Measurements from ENCODE around the gene ADAMTS2.

Gene ADAMTS2

DNA sequence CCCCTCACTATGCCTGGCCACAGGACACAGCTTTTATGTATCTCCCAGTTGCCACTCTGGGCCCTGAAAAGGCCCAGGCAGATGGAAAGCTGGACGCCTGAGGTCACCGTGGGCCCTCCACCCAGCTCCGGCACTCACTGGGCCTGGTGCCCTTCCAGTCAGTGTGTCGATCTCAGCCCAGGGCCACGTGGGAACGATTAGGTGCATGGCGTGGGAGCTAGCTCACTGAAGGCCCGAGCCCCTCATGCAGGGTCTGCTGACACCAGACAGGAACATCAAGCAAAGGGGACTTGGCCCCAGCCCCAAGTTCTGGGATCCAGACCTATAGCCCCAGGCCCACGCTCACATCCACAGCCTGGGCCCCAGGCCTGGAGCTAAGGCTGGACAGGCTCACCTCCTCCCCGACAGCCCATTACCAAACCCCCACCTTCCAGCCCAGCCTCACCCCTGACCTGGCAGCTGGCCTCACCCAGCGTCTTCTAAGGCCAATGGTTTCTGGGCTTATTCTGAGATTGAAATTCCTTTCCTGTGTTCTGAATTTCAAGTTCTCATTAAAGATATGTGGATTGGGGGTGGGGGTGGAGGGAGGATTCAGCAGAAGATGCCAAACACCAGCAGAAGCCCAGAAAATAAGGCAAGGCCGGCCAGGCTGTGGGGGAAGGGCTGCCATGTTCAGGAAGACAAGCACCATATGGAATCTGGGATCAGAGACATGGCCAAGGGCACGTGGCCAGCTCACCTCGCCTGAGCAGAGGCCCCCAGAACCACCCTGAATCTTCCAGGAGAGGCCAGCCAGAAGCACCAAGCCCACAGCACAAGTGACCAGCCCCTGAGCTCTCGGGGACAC is 74.5 kb downstream of the ADAMTS2 start:
- TF ChIP-seq, protein P1, sequence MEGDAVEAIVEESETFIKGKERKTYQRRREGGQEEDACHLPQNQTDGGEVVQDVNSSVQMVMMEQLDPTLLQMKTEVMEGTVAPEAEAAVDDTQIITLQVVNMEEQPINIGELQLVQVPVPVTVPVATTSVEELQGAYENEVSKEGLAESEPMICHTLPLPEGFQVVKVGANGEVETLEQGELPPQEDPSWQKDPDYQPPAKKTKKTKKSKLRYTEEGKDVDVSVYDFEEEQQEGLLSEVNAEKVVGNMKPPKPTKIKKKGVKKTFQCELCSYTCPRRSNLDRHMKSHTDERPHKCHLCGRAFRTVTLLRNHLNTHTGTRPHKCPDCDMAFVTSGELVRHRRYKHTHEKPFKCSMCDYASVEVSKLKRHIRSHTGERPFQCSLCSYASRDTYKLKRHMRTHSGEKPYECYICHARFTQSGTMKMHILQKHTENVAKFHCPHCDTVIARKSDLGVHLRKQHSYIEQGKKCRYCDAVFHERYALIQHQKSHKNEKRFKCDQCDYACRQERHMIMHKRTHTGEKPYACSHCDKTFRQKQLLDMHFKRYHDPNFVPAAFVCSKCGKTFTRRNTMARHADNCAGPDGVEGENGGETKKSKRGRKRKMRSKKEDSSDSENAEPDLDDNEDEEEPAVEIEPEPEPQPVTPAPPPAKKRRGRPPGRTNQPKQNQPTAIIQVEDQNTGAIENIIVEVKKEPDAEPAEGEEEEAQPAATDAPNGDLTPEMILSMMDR (IDR thresholded peaks at IDR 0.05), result no peak

DNA sequence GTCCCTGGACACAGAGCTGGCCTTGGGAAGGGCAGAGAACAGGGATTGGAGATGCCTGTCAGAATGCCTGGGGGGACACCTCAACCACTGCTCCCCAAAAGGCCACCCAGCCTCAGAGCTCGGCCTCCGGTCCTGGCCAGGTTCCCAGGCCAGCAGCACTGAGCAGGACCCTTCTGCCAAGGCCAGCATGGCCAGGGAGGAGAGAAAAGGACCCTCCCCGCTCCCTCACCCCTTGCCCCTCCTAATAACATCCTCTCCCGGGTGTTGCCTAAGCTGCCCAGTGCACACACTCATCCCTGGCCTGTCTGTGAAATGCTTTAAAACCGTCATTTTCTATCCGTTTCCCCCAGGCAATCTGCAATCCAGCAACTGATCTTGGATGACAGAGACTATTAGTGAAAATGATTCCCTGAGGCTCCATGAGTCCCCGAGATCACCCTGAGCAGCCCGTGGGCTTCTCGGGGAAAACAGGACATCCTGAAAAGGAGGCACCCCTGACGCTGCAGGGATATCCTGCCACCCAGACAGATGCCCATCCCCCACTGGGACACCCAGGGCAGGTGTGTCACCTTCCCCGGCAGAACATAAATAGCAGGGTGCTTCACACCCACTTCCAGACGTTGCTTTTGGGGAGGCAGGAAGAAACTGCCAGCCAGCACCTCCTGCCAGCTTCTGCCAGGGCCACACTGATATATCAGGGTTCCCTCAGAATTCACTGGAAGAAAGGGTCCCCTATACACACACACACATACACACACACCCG is 75.3 kb downstream of the ADAMTS2 start:
- TF ChIP-seq, protein P1 (IDR thresholded peaks at IDR 0.05), result no peak

DNA sequence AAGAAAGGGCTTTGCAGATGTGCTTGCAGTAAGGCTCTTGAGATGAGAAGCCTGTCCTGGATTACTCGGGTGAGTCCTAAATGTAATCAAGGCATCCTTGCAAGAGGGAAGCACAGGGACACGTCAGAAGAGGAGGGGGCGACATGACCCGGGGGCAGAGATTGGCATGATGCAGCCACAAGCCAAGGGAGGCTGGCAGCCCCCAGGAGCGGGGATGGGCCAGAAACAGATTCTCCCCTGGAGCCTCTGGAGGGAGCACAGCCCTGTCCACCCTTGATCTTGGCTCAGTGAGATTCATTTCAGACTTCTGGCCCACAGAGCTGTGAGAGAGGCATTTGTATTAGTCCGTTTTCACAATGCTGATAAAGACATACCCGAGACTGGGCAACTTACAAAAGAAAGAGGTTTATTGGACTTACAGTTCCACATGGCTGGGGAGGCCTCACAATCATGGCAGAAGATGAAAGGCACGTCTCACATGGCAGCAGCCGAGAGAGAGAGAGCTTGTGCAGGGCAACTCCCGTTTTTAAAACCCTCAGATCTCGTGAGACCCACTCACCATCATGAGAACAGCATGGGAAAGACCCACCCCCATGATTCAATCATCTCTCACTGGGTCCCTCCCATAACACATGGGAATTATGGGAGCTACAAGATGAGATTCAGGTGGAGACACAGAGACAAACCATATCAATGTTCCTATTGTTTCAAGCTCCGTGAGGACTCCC is 76.1 kb downstream of the ADAMTS2 start:
- TF ChIP-seq, protein P1 (IDR thresholded peaks at IDR 0.05), result no peak

DNA sequence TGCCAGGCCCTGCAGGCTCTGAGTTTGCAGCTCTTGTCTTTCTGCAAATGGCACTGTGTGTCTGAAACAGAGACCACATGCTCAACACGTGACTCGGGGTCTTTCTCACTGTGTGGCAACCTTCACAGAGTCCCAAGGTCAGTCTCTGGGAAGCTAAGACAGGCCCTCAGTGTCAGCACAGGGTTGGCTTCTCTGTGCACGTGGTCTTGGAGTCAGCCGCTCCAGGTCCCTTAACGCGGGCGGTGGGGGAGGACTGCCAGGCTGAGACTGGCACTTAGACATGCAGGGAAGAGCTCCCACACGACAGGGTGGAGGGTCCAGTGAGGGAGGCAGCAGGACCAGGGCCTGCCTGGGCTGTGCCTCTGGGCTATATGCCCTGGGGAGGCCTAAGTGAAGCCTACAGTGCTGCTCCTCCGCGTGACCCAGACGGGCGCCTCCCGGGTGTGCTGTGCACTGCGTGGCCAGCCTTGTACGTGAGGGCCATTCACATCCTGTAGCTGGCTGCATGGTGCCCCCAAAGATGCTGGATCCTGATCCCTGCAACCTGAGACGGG is 76.8 kb downstream of the ADAMTS2 start:
- TF ChIP-seq, protein P1 (IDR thresholded peaks at IDR 0.05), result no peak

DNA sequence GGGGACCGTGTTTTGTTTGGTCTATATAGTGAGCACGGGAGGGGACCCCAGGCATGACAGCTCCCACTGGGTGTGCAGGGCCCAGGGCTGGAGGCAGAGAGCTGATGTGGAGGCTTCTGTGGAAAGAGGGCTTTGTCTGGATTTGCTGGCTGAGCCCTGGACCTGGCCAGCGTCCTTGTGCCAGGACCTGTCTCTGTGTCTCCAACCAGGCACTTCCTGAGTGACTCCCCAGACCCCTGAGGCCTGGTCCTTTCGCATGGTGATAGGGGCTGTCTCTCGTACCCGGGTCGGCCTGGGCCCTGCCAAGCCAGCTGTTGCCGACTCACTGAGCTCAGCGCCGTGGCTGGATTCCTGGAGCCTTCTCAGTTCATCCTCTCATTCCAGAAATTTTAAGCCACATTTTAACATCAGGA is 77.6 kb downstream of the ADAMTS2 start:
- TF ChIP-seq, protein P1 (IDR thresholded peaks at IDR 0.05), result no peak

DNA sequence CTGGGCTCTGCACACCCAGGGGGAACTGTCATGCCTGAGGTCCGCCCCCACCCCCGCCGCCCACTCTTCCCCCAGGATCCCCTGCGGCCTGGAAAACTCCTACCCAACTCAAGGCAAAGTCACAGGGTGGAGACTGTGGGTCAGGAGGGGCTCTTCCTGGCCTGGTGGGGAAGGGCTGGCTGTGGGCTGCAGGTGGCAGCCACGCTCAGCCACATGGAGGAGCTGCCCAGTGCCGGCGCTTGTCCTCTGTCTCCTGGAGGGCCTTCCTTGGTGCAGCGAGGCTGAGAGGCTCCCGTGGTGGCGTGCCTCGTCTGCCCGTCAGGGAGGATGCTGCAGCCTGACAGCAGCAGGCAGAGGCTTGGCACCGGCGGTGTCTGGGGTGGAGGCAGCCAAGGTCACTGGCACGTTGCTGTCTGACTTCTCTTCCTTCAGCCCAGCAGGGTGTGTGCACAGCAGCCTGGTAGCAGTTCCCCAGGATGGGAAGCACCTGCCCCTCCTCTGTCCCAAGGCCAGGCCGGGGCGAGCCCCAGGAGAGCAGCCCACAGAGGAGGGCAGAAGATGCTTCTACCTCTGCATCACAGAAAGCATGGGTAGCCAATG is 78.1 kb downstream of the ADAMTS2 start:
- TF ChIP-seq, protein P1 (IDR thresholded peaks at IDR 0.05), result no peak

Data from LNCAP (cell line).